NK-92 treated with Interleukin-12 subunit alpha and Interleukin-12 subunit beta, amount 100 ng/mL, for 24 hours (cell line): ENCODE results near the gene ST3GAL2.
"Not testable (repeated sequence)": the region's sequence is repeated elsewhere in the genome, so short reads cannot be mapped to it uniquely, and the experiment has no call there.

Experiments
- DNase-seq: peaks from one replicate; lab custom pipeline; 2025; lab: John Stamatoyannopoulos, UW

Gene ST3GAL2

DNA sequence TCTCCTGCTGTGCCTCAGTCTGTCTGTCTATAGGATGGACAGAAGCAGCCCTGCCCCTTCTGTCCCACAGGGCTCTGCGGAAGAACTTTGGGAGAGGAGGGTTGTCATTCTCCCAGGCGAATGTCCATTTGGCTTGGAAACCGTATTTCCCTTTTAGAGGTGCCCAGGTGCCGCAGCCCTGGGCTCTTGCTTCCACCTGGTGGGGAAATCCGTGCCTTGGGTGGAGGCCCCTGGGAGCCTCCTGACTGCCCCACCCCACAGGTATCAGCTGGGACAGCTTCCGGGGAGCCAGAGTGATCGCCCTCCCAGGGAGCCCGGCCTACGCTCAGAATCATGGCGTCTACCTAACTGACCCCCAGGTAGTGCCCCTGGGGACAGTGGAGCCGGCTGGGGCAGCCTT, 28.2 kb upstream of the ST3GAL2 start:
- DNase-seq: no peak

DNA sequence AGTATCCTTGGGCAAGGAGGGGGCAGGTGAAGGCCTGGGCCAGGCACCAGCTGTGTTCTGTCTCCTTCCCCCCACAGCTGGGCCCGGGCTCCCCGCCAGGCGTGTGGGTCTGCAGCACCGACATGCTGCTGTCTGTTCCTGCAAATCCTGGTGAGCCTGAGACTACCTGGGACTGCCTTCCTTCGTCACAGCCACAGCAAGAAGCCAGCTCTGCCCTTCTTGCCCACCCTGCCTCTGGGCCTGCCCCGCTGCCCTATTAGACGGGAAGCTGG, 27.8 kb upstream of the ST3GAL2 start:
- DNase-seq: no peak

DNA sequence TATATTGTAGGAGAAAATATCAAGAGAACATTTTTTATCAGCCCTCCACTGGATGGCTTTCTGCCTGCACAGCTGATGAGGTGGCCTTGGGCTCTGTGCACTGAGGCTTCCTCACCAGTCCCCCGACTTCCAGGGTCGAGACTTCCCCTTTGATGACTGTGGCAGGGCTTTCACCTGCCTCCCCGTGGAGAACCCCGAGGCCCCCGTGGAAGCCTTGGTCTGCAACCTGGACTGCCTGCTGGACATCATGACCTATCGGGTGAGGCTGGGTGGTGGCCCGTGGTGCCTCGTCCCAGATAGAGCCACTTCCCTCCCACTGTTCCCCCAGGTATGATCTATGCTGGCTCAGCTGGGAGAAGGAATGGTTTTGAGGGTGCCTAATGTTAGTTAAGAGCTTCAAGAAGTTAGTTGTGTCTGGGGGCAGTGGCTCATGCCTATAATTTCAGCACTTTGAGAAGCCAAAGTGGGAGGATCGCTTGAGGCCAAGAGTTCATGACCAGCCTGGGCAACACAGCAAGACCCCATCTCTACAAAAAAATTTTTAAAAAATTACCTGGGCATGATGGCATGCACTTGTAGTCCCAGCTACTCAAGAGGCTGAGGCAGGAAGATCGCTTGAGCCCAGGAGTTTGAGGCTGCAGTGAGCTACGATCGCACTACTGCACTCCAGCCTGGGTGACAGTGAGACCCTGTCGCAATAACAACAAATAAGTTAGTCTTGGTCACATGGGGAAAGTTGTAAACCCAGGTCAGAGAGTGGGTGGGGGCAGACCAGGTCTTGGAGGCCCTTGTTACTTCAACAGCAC, 27.3 kb upstream of the ST3GAL2 start:
- no peak for DNase-seq

DNA sequence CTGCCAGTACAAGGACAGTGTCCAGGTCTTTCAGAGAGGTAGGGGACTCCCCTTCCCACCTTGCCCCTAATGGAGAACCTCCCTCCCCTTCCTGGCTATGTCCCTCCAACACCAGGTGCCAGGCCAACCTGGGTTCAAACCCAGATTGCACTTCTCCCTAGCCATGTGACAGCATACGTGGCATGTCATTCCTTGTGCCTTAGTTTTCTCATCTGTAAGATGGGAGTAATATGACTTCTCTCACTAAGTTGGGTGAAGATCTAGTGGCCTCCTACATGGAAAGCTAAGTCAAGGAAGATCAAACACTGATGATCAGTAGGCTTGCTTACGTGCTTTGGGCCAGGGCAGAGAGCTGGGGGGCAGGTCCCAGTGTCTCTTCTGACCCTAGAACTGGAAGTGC, 24.3 kb upstream of the ST3GAL2 start:
- no peak for DNase-seq

DNA sequence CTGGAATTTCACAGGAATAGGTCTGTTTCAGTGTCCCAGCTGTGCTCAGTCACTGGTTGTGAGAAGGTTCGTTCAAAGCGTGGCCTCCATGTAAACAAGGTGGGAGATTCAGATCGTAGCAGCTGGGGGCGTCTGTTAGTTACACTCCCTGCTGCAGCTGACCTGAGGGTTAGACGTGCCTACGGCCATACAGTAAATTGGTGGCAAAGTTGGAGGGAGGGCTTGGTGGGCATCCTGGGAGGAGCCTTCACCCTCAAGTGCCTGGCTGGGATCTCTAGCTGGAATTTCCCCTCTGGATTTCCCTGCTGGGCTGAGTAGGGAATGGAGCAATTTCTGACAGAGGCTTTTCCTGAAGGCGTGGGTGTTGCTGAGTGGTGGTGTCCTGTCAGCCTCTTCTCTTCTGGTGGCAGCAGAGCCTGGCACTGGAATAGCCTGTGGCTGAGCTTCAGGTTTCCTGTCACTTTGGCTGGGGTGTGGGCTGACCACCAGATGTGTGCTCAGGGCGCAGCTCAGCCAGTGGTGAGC, 21.9 kb upstream of the ST3GAL2 start:
- DNase-seq: no peak

DNA sequence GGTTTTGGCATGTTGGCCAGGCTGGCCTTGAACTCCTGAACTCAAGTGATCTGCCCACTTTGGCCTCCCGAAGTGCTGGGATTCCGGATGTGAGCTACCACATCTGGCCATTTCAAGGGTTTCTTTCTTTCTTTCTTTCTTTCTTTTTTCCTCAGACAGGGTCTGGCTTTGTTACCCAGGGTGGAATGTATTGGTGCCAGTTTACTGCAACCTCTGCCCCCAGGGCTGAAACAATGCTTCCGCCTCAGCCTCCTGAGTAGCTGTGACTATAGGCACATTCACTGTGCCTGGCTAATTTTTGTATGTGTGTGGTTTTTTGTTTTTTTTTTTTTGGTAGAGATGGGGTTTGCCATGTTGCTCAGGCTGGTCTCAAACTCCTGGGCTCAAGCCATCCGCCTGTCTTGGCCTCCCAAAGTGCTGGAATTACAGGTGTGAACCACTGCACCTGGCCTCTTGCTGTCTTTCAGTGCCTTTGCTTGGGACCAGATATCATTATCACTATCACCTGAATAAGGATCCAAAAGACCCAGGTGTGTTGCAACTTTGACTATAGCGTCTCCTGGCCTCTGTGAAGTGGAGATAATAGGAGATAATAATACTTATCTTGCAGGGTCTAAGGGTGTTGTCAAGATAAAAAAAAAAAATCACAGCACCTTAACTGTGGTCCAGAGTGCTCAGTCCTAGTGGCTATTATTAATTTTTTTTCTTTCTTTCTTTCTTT, 18.7 kb upstream of the ST3GAL2 start:
- DNase-seq: no peak

DNA sequence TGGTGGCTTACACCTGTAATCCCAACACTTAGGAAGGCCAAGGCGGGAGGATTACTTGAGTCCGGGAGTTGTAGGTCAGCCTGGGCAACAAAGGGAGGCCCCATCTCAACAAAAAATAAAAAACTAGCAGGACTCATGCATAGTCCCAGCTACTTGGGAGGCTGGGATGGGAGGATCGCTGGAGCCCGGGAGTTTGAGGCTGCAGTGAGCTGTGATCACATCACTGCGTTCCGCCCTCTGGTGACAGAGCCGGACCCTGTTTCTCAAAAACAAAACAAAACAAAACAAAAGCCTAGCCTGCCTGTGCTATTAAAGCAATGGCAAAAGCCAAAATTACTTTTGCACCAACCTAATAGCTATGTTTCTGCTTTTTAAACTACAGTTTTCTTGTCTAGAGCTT, 17.0 kb upstream of the ST3GAL2 start:
- DNase-seq: no peak

DNA sequence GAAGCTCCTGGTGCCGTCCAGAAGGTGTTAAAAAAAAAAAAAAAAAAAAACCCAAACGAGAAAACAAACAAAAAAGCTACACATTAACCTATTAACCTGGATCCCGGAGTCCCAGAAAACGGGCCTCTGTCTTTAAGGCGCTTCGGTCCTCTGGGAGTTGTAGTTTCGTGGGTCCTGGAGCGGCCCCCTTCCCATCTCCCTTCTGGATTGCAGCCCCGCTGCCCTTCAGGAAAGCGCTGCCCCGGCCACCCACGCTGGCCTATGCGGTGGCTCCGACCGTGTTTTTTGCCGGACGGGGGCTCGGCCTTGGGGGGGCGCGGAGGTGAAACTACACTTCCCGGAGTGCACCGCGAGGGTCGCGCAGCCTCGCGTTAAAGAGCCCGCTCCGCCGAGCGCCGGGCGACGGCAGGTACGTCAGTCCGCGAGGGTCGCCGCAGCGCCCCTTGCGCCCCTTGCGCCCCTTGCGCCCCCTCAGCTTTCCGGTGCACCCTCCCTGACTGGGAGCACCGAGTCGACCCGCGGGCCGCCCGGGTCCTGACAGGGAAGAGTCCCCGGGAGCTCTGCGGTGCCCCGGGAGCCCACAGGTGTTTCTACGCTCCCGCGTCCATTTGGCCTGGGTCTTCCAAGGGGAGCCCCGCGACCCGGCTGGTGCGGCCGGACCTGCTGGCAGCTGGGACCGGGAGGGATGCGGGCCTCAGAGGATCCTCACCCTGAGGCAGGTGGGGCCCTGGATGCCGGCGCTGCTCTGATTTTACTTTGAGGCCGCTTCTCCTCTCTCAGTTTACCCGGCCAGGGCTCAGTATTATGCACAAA, 15.5 kb upstream of the ST3GAL2 start, which contains the start of gene FCSK:
FCSK (plus strand) TSS at position 374 of the 813 bp plus-strand sequence. CDS start 8,596 bp downstream, outside the sequence.
- DNase-seq: peak; percentile 56

DNA sequence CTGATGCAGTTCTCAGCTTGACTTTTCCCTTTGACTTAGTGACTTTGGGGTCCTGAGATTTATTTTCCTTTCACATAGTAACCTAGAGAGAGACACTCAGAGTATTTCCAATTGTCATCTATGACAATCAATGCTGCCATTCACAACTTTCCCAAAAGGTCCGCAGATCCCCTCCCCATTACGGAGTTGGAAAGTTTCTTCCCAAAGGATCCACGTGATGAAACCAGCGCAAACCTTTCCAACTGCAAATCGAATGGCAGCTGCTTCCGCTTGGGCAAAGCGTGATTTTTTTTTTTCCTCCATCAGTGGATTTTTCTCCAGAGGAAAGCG, 15.0 kb upstream of the ST3GAL2 start:
- no peak for DNase-seq

DNA sequence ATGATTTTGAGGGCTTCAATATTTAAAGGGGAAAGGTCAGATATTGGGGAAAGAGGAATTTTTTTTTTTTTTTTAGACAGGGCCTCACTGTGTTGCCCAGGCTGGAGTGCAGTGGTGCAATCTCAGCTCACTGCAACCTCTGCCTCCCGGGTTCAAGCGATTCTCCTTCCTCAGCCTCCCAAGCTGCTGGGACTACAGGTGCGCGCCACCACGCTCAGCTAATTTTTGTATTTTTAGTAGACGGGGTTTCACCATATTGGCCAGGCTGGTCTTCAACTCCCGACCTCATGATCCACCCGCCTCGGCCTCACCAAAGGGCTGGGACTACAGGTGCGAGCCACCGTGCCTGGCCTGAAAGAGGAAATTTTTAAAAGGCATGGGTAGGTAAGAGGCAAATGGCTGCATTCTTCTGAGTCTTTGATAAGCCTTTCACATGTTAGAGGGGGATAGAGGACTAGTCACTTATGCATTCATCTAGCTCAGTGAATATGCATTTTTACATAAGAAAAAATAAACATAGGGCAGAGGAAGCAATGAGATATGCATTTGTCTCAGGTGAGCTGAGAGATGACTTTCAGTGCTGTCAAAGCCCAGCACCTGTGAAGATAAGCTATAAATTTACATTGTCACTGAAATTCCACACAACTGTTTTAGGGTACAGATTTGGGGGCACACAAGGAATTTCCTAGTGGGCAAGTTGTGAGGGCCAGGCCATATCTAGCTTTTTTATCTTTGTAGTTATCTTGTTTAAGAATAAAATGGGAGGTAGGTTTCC, 14.4 kb upstream of the ST3GAL2 start:
- no peak for DNase-seq

DNA sequence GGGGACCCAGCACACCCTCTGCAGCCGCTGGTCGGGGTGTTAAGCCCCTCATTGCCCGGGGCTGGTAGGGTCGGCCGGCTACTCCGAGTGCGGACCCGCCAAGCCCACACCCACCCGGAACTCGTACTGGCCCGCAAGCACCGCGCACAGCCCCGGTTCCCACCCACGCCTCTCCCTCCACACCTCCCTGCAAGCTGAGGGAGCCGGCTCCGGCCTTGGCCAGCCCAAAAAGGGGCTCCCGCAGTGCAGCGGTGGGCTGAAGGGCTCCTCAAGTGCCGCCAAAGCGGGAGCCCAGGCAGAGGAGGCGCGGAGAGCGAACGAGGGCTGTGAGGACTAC, 12.1 kb upstream of the ST3GAL2 start:
- DNase-seq: not testable (repeated sequence)

DNA sequence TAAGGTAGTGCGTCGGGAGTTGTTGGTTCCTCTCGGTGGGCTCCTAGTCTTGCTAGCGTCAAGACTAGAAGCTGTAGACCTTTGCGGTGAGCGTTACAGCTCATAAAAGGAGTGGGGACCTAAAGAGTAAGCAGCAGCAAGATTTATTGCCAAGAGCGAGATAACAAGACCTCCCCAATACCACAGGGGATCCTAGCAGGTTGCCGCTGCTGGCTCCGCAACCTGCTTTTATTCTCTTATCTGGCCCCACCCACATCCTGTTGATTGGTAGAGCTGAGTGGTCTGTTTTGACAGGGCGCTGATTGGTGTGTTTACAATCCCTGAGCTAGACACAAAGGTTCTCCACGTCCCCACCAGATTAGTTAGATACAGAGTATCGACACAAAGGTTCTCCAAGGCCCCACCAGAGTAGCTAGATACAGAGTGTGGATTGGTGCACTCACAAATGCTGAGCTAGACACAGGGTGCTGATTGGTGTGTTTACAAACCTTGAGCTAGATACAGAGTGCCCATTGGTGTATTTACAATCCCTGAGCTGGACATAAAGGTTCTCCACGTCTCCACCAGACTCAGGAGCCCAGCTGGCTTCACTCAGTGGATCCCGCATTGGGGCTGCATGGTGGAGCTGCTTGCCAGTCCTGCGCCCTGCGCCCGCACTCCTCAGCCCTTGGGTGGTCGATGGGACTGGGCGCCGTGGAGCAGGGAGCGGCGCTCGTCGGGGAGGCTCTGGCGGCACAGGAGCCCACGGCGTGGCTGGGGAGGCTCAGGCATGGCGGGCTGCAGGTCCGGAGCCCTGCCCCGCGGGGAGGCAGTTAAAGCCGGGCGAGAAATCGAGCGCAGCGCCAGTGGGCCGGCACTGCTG, 11.5 kb upstream of the ST3GAL2 start:
- not testable (repeated sequence) for DNase-seq

DNA sequence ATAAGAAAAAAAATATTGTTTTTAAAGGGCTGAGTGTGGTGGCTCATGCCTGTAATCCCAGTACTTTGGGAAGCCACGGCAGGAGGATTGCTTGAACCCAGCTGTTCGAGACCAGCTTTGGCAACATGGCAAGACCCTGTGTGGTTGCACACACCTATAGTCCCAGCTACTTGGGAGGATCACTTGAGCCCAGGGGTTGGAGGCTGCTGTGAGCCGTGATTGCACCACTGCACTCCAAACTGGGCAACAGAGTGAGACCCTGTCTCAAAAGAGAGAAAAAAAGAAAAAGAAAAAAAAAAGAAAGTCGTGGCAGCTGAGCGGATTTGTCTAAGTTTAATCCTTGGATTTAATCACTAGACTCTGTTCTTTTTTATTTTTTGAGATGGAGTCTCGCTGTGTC, 9.2 kb upstream of the ST3GAL2 start:
- DNase-seq: no peak

DNA sequence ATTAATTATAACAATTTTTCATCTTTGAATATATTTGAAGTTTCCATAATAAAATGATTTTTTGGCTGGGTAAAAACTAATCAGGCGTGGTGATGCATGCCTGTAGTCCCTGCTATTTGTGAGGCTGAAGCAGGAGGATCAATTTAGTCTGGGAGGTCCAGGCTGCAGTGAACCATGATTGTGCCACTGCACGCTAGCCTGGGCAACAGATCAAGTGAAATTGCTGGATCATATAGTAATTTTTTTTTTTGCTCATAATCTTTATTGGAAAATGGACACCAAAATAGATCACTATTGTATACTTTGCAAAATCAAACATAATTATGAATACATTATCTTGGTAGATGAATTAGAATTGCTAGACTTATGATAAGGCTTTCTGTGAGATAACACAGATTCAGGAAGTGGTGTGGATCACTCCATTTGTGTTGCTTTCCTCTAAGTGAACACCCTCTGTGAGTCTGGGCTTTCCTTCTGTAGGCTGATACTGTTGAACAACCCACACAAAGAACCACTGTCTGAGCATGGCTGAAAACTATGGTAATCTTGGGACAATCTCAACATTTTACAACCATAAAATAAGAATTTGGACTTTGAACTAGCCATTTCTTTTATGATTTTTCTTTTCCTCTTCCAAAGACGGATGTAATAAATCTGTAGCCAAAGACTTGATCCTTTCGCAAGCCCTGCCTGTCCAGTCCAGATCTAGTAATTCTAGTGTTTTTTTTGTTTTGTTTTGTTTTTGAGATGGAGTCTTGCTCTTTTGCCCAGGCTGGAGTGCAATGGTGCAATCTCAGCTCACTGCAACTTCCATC, 5.6 kb upstream of the ST3GAL2 start:
- no peak for DNase-seq

DNA sequence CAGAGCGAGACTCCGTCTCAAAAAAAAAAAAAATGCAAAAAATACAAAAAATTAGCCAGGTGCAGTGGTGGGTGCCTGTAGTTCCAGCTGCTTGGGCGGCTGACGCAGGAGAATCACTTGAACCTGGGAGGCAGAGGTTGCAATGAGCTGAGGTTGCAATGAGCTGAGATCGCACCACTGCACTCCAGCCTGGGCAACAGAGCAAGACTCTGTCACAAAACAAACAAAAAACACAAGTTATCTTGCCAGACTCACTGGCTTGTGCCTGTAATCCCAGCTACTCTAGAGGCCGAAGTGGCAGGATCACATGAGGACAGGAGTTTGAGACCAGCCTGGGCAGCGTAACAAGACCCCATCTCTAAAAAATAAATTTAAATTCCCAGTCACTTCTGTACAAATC, 3.4 kb upstream of the ST3GAL2 start:
- DNase-seq: no peak

DNA sequence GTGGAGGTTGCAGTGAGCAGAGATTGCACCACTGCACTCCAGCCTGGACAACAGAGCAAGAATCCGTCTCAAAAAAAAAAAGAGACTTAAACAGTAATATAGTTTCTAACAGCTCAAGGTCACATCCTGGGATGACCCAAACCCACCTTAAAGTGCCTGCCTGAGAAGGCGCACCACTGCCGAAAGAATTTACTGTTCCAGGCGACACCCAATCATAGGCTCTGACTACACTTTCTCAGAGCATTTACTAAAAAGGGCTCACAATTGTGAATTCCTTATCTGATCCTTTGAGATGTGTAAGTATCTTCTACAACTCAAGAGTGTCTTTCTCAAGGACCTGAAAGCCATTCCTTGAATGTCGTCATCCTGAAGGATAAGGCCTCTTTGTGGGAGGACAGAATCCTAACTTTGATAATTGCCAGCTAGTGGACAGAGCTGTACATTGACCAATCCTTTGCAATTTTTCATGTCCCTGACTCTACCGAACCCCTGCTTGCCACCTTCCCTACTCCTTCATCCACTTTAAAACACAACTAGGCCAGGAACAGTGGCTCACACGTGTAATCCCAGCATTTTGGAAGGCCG, 2.6 kb upstream of the ST3GAL2 start:
- DNase-seq: no peak

DNA sequence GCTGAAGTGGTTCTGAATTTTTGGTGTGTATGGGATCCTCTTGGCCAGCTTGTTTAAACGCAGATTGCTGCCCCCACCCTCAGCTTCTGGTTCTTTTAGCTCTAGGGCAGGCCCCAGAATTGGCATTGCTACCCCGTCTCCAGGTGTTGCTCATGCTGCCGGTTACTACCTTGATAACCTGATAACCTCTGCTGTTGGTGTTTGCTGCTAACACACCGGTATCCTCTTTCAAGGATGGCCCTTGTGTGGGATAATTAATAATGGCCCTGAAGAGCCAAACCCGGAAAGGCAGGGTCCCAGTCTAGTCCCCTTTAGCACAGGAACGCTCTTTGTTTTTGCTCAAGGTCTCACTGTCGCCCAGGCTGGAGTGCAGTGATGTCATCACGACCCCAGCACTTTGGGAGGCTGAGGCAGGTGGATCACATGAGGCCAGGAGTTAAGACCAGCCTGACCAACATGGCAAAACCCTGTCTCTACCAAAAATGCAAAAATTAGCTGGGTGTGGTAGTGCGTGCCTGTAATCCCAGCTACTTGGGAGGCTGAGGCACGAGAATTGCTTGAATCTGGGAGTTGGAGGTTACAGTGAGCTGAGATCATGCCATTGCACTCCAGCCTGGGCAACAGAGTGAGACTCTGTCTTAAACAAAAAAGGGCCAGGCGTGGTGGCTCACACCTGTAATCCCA, 1.3 kb upstream of the ST3GAL2 start:
- no peak for DNase-seq

DNA sequence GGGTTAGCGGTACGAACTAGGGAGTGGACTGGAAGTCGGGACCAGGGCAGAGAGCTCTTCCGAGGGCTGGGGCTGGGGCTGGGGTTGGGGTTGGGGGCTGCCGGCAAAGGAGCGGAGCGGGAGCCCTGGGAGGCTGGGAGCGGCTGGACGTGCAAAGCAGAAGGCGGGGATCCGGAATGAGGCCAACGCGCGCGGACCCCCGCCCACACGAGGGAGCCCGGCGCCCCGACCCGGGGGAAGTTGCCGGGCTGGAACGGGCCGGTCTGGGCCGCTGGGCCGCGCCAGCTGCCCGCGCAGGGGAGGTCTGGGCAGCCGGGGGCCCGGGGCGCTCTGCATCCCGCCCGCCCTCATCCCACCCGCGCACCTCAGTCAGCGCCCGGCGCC, 323 bp downstream of the ST3GAL2 start:
- DNase-seq: no peak
